Measurements from ENCODE around the gene TRMT2A.

Gene TRMT2A

GRCh38 chr22:20155330-20156041, 38.5 kb upstream of the TRMT2A start:
- Histone ChIP-seq H3K36me3 (replicated peaks) (no peaks in the 10 kb centered on the region), H3K4me1 (no peaks in the 10 kb centered on the region), H3K4me3 (no peak overlapping the region), H3K27me3 (ENCODE audit: low read depth) (0 out of 2 replicates have a peak, but pooled peaks cover 2% of the 10 kb centered on the region), H3K9me3 (no peaks in the 10 kb centered on the region)
- DNase-seq (ENCODE audit: low spot score in 2 of 2) = peak in 1 of 2 experiments; percentile 37
- in situ Hi-C loops (cut with MboI; ENCODE audit: low sequenced_read_pairs) = loop anchor here (5.0 to 10.0 kb wide), 2 partner anchors 137 to 299 kb away; no protein-coding TSS in a partner anchor

DNA sequence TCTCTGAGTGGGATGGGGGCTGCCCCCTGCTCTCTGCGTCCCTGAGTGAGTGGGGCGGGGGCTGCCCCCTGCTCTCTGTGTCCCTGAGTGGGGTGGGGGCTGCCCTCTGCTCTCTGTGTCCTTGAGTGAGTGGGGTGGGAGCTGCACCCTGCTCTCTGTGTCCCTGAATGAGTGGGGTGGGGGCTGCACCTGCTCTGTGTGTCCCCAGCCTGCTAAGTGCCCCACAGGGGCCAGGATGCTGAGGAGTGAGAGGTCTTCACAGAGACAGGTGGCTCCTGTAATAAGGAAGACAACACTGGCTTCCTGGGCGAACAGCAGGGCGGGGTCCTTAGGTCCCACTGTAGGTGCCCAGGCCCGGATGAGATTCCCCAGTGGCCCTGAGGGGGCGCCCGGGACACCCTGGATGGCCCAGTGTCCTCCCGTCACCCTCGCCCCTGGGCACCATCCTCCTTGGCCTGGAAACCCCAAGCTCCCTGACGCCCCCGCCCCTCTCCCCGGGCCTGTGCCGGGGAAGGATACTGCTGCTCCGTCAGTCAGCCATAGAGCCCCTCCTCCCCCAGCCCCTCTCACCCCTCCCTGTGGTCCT, 37.7 kb upstream of the TRMT2A start:
- H3K9me3 ChIP-seq = no peaks in the 10 kb centered on the region
- in situ Hi-C loops (cut with MboI; ENCODE audit: low sequenced_read_pairs) = loop anchor here (5.0 to 10.0 kb wide), 2 partner anchors 138 to 300 kb away; no protein-coding TSS in a partner anchor
- H3K36me3 ChIP-seq (replicated peaks) = no peaks in the 10 kb centered on the region
- DNase-seq (ENCODE audit: low spot score in 2 of 2) = peak in 1 of 2 experiments; percentile 60
- H3K4me3 ChIP-seq = no peak overlapping the region
- H3K4me1 ChIP-seq = no peaks in the 10 kb centered on the region
- H3K27me3 ChIP-seq (ENCODE audit: low read depth) = 0 out of 2 replicates have a peak, but pooled peaks cover 2% of the 10 kb centered on the region

DNA sequence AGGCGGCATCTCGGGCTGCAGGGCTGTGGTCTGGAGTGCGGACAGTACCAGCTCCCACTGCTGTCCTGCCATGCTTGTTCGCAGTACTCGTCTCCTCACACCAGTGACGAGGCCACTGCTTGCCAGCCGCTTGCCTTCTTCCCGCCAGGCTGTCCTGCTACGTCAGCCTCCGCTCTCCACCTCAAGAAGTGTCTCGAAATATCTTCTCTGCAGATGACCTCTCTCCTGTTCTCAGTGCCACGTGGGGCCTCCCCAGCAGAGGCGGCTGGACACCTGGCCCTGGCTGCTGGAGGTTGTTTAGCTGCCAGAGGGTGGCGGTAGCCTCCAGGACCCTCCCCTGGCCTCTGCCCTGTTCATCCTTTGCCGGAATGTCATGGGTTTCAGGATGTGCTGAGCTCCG, 36.9 kb upstream of the TRMT2A start:
- Histone ChIP-seq H3K36me3 (replicated peaks) (no peaks in the 10 kb centered on the region), H3K4me1 (no peaks in the 10 kb centered on the region), H3K9me3 (no peaks in the 10 kb centered on the region), H3K4me3 (no peak overlapping the region), H3K27me3 (ENCODE audit: low read depth) (0 out of 2 replicates have a peak, but pooled peaks cover 2% of the 10 kb centered on the region)
- in situ Hi-C loops (cut with MboI; ENCODE audit: low sequenced_read_pairs) = loop anchor here (10.0 kb wide), 1 partner anchor 301 kb away; no protein-coding TSS in a partner anchor
- DNase-seq (ENCODE audit: low spot score in 2 of 2) = no peak

DNA sequence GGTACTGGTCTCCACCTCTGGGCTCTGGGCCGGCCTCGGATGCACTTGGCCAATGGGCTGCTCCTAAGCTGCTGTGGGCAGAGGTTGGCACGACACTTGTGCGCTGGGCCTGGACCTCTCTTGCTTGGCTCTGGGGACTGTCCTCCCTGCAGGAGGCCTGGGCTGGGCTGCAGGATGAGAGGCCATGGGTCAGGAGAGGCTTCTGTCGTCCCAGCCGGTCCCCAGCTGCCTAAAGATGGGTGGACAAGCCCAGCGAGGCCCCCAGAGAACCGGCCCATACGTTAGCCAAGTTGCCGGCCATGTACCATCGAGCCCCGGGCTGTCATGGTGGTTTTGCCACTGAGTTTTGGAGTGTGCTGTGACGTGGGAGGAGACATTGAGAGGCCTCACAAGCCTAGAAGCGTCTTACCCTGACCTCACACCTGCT, 35.5 kb upstream of the TRMT2A start:
- Histone ChIP-seq H3K27me3 (ENCODE audit: low read depth) (0 out of 2 replicates have a peak, but pooled peaks cover 2% of the 10 kb centered on the region), H3K4me3 (no peak overlapping the region), H3K36me3 (replicated peaks) (no peaks in the 10 kb centered on the region), H3K9me3 (no peaks in the 10 kb centered on the region), H3K4me1 (no peaks in the 10 kb centered on the region)
- DNase-seq (ENCODE audit: low spot score in 2 of 2) = no peak
- in situ Hi-C loops (cut with MboI; ENCODE audit: low sequenced_read_pairs) = loop anchor here (10.0 kb wide), 1 partner anchor 302 kb away; no protein-coding TSS in a partner anchor

DNA sequence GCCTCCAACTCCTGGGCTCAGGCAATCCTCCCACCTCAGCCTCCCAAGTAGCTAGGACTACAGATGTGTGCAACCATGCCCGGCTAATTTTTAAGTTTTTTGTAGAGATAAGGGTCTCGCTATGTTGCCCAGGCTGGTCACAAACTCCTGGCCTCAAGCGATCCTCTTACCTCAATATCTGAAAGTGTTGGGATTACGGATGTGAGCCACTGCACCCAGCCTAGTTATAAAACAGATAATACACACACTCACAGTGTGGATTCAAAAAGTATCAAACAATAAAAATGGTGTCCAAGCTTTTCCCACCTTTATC, 34.2 kb upstream of the TRMT2A start:
- Histone ChIP-seq H3K4me1 (no peaks in the 10 kb centered on the region), H3K4me3 (no peak overlapping the region), H3K27me3 (ENCODE audit: low read depth) (0 out of 2 replicates have a peak, but pooled peaks cover 2% of the 10 kb centered on the region), H3K36me3 (replicated peaks) (no peaks in the 10 kb centered on the region), H3K9me3 (no peaks in the 10 kb centered on the region)
- DNase-seq (ENCODE audit: low spot score in 2 of 2) = no peak
- in situ Hi-C loops (cut with MboI; ENCODE audit: low sequenced_read_pairs) = loop anchor here (10.0 kb wide), 1 partner anchor 304 kb away; no protein-coding TSS in a partner anchor

DNA sequence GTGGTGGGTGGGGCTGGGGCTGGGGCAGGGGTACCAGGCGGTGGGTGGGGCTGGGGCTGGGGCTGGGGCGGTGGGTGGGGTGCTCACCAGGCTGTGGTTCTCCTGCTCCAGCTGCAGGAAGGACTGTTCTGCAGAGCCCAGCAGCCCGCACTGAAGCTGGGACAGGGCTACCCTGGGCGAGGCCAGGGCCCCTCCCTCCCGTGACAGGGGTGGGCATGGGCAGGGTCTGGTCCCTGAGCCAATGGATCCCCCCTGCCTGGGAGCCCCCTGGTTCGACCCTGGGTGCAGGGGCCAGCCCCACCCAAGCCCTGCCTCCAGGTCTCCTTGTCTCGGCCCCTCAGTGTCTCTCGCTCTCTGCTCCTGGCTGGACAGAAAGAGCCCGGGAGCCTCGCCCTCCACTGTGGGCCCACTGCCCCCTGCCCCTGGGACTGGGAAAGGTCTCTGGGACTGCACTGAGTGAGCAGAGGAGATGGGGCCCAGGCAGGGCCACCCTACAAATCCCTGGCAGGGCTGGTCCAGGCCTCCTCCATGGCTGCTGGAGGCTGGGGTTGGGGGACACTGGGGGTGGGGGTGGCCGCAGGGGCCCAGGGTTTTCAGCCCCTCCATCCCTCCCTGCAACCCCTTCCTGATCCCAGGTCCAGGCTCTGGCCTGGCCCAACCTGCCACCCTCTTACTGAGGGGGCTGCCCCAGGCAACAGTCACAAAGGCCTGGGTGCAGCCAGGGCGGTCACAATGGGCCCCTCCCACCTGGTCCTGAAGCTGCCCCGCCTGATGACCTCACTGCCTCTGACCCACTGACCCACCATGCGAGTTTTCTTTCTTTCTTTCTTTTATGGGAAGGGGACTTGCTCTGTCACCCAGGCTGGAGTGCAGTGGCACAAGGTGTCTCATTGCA, 33.6 kb upstream of the TRMT2A start, which contains the start of gene CCDC188:
TSS of gene CCDC188 (minus strand) at position 675 of the 895 bp plus-strand sequence. CDS start at position 606, 69 bp downstream.
- no peaks in the 10 kb centered on the region for H3K36me3 ChIP-seq (replicated peaks)
- H3K4me3 ChIP-seq = no peak within 1 kb of the TSS
- no peak for DNase-seq (ENCODE audit: low spot score in 2 of 2)
- 0 out of 2 replicates have a peak, but pooled peaks cover 2% of the 10 kb centered on the region for H3K27me3 ChIP-seq (ENCODE audit: low read depth)
- H3K9me3 ChIP-seq = no peaks in the 10 kb centered on the region
- H3K4me1 ChIP-seq = no peaks in the 10 kb centered on the region
- in situ Hi-C loops (cut with MboI; ENCODE audit: low sequenced_read_pairs) = loop anchor here (10.0 kb wide), 1 partner anchor 304 kb away; no protein-coding TSS in a partner anchor

DNA sequence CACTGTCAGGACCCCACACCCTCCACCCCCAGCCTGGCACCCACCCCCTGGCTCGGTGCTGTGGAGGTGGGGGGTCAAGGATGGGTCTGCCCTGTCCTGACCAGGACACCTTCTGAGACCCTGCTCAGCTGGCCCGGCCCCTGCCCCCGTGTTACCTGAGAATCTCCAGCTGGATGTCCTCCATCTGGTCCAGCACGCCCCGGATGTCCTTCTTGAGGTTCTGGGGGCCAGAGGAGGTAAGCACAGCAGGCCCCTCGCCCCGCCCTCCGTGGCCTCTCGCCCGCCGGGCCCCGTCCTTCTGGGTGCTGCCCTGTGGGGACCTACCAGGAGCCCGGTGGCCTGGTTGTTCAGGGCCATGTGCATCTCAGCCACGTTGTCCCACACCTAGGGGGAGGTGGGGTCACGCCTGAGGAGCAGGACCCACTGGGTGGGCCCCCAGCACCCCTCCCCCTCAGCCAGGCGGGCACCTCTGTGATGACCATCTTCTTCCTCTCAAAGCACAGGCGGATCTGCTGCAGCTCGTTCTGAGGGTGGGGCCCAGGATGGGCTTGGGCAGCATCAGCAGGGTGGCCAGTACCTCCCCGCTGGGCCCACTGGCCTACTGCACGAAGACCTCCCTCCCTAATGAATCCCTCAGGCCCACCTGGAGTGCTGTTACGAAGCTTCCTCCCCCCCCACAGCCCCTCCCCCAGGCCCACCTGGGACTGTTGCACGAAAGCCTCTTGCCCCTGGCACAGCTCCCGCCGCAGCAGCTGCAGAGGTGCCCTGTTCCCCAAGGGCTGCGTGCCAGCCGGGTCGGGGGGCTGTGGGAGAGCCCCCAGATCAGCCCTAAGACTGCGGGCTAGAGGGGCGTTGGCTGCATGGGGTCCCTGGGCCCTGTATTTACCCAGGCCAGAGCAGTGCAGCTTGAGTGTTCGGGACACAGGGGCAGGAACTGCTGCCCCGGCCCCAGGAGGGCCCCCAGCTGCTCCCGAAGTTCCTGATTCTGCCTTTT, 32.5 kb upstream of the TRMT2A start:
- H3K36me3 ChIP-seq (replicated peaks) = no peaks in the 10 kb centered on the region
- in situ Hi-C loops (cut with MboI; ENCODE audit: low sequenced_read_pairs) = loop anchor here (10.0 kb wide), 1 partner anchor 305 kb away; no protein-coding TSS in a partner anchor
- no peaks in the 10 kb centered on the region for H3K27me3 ChIP-seq (ENCODE audit: low read depth)
- no peak overlapping the region for H3K4me3 ChIP-seq
- no peaks in the 10 kb centered on the region for H3K4me1 ChIP-seq
- no peak for DNase-seq (ENCODE audit: low spot score in 2 of 2)
- no peaks in the 10 kb centered on the region for H3K9me3 ChIP-seq

- Histone ChIP-seq H3K9me3 (no peaks in the 10 kb centered on the region), H3K27me3 (ENCODE audit: low read depth) (no peaks in the 10 kb centered on the region), H3K4me3 (no peak overlapping the region), H3K4me1 (no peaks in the 10 kb centered on the region), H3K36me3 (replicated peaks) (no peaks in the 10 kb centered on the region)
- in situ Hi-C loops (cut with MboI; ENCODE audit: low sequenced_read_pairs) = no loop called here
- DNase-seq (ENCODE audit: low spot score in 2 of 2) = no peak
Observed at GRCh38 chr22:20148414-20148813, 31.4 kb upstream of the TRMT2A start.

DNA sequence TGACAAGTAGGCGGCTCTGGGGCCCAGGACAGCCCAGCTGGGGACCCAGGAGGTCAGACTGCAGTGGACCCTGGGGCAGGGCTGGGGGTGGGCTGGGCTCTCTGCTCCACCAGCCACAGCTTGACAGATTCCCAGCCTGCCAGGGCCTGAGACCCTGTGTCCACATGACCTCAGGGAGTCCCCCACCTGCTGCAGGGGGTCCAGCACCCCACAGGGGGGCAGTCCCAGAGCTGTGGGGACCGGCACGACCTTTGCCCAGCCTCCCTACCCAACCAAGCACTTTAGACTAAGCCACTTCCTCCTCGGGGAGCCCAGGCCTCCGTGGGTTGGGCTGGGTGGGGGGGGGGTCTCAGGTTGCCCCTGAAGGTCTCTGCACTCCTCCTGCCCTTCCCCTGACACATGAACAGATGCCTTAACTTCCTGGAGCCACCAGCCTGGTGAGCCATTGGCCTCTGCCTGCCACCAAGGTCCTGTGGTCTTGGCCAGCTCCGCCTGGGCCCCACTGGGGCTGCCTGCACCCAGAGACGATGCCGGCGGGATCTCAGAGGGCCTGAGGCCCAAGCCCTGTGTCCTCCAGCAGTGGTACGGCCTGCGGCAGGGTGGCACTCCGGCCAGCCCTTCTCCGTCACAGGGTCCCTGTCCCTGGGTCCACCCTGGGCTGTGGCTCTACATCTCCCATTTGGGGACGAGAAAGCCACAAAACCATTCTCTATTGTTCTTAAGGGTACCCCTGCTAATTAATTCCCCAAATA, 30.4 kb upstream of the TRMT2A start:
- no peak overlapping the region for H3K4me3 ChIP-seq
- in situ Hi-C loops (cut with MboI; ENCODE audit: low sequenced_read_pairs) = no loop called here
- H3K27me3 ChIP-seq (ENCODE audit: low read depth) = no peaks in the 10 kb centered on the region
- H3K4me1 ChIP-seq = no peaks in the 10 kb centered on the region
- DNase-seq (ENCODE audit: low spot score in 2 of 2) = no peak
- H3K9me3 ChIP-seq = no peaks in the 10 kb centered on the region
- no peaks in the 10 kb centered on the region for H3K36me3 ChIP-seq (replicated peaks)

- H3K27me3 ChIP-seq (ENCODE audit: low read depth) = no peaks in the 10 kb centered on the region
- H3K36me3 ChIP-seq (replicated peaks) = no peaks in the 10 kb centered on the region
- in situ Hi-C loops (cut with MboI; ENCODE audit: low sequenced_read_pairs) = no loop called here
- H3K4me1 ChIP-seq = no peaks in the 10 kb centered on the region
- no peak for DNase-seq (ENCODE audit: low spot score in 2 of 2)
- H3K4me3 ChIP-seq = no peak overlapping the region
- H3K9me3 ChIP-seq = no peaks in the 10 kb centered on the region
Observed at GRCh38 chr22:20146777-20147176, 29.8 kb upstream of the TRMT2A start.

- Histone ChIP-seq H3K4me1 (no peaks in the 10 kb centered on the region), H3K9me3 (no peaks in the 10 kb centered on the region), H3K4me3 (no peak overlapping the region), H3K36me3 (replicated peaks) (no peaks in the 10 kb centered on the region), H3K27me3 (ENCODE audit: low read depth) (no peaks in the 10 kb centered on the region)
- in situ Hi-C loops (cut with MboI; ENCODE audit: low sequenced_read_pairs) = no loop called here
- no peak for DNase-seq (ENCODE audit: low spot score in 2 of 2)
Observed at GRCh38 chr22:20145832-20146223, 28.8 kb upstream of the TRMT2A start.

GRCh38 chr22:20145206-20145831, 28.3 kb upstream of the TRMT2A start:
- Histone ChIP-seq H3K9me3 (no peaks in the 10 kb centered on the region), H3K36me3 (replicated peaks) (no peaks in the 10 kb centered on the region), H3K4me1 (no peaks in the 10 kb centered on the region), H3K27me3 (ENCODE audit: low read depth) (no peaks in the 10 kb centered on the region), H3K4me3 (no peak overlapping the region)
- in situ Hi-C loops (cut with MboI; ENCODE audit: low sequenced_read_pairs) = no loop called here
- no peak for DNase-seq (ENCODE audit: low spot score in 2 of 2)

All from HAP-1 (cell line).